SH-SY5Y (cell line): ENCODE data around the gene SLC35F4.

ENCODE experiments used
- GATA2 ChIP-seq: IDR thresholded peaks from 2 replicates; pipeline ENCODE4 v1.6.1; 2011; ENCODE audit warnings: mild to moderate bottlenecking, low read depth, low read length
- GATA3 ChIP-seq: IDR thresholded peaks from 2 replicates; pipeline ENCODE4 v1.6.1; 2011; ENCODE audit warnings: low read depth, mild to moderate bottlenecking, low read length, moderate library complexity

GRCh38 chr14:57632649-57633048, 233.2 kb downstream of the SLC35F4 start:
- TF ChIP-seq GATA2 (no peak), GATA3 (no peak)
